Measurements from ENCODE around the gene ABCD2.
"Not testable (repeated sequence)": the region's sequence is repeated elsewhere in the genome, so short reads cannot be mapped to it uniquely, and the experiment has no call there.

ABCD2 gene

GRCh38 chr12:39619660-39620433, at the start of gene ABCD2:
ABCD2 (minus strand) TSS chr12:39619803; CDS start chr12:39619615, 188 bp downstream.
- DNase-seq: peak; percentile 47

- no peak for DNase-seq
Observed at GRCh38 chr12:39660101-39660500, 40.5 kb upstream of the ABCD2 start.

GRCh38 chr12:39647383-39647782, 27.8 kb upstream of the ABCD2 start:
- no peak for DNase-seq

DNA sequence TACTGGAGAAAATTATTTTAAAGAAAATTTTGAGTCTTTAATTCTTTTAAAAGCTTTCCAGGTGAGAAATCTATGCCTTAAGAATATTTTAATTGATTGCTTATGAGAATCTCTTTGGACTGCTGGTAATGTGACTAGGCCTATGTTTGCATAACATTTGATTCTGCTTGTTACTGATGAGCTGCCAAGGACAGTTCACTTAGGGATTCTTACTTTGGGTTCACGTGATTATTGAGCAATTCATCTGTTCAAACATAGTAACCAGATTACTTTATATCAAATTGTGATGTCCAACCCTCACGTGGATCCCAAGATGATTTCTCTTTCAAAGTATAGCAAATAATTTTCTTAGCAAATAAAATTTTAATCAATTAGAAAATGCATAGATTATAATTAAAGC, 27.4 kb upstream of the ABCD2 start:
- DNase-seq: no peak

GRCh38 chr12:39643052-39643451, 23.4 kb upstream of the ABCD2 start:
- DNase-seq: no peak

DNA sequence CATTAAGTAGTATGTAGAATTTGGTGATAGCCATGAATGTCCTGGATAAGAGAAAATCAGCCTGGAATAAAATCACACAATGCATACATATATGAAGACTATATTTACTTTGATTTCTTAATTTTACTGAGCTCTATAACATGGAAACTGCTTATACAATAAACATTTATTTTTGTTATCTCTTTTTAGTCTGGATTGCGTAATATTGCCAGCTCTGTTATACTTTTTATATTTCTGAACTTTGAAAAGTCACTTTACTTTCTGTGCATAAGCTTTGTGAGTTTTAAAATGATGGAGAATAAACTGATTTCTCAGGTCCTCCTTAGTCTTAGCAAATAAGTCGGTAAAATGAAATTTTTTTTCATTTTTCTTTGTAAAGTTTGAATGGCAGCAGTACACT, 19.2 kb upstream of the ABCD2 start:
- DNase-seq: no peak

- no peak for DNase-seq
Observed at GRCh38 chr12:39638178-39638577, 18.6 kb upstream of the ABCD2 start.

GRCh38 chr12:39632670-39633069, 13.1 kb upstream of the ABCD2 start:
- no peak for DNase-seq

GRCh38 chr12:39628836-39629235, 9.2 kb upstream of the ABCD2 start:
- DNase-seq: no peak

DNA sequence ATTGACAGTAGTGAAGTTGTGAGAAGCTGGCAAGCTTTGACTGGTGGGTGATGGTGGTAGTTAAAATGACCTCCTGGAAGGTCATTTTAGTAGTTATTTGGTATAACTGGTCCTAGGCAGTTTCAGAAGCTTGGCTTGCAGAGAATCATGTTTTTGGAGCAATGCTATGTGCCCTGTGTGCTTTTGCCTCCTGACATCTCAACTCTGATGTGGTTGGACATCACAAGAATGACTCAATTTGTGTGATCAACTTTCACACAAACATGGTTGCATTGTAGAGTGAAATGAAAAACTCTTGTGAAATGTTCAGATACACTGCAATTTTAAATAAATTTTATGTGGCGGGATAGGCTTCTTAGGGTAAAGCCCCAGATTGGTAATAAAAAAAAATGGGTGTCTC, 8.3 kb upstream of the ABCD2 start:
- DNase-seq: no peak

- no peak for DNase-seq
Observed at GRCh38 chr12:39626033-39626814, 6.6 kb upstream of the ABCD2 start.

DNA sequence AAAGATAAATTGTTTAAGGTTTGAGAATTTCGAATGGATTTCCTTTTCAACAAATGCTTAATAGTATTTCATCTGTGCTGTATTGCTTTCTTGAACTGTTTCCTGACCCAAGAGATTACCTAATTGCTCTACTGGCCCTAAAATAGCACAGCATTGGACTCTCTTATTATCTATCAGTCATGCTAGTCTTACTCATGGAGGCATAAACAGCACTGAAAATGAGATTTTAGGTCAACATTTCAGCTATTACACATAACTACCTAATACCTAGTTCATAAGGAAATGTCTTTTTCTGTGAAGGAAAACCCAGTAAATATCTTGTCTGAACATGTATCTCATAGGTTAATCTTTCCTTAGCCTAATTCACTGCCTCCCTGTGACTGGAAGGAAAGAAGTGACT, 4.3 kb upstream of the ABCD2 start:
- no peak for DNase-seq

- not testable (repeated sequence) for DNase-seq
Observed at GRCh38 chr12:39623160-39623559, 3.6 kb upstream of the ABCD2 start.

GRCh38 chr12:39622306-39622705, 2.7 kb upstream of the ABCD2 start:
- no peak for DNase-seq

DNA sequence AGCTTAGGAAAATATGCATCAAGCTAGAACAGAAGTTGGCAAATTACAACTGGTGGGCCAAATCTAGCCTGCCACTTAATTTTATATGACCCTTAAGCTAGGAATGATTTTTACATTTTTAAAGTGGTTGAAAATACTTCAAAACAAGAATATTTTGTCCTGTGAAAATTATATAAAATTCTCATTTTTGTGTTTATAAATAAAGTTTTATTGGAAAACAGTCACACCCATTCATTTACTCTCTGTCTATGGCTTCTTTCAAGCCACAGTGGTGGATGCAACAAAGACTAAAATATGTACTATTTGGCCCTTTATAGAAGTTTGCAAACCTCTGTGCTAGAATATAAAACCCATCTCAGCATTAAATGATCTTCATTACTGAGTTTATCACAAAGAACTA, 2.1 kb upstream of the ABCD2 start:
- DNase-seq: no peak

- DNase-seq: no peak
Observed at GRCh38 chr12:39620659-39621658, 1.4 kb upstream of the ABCD2 start.

DNA sequence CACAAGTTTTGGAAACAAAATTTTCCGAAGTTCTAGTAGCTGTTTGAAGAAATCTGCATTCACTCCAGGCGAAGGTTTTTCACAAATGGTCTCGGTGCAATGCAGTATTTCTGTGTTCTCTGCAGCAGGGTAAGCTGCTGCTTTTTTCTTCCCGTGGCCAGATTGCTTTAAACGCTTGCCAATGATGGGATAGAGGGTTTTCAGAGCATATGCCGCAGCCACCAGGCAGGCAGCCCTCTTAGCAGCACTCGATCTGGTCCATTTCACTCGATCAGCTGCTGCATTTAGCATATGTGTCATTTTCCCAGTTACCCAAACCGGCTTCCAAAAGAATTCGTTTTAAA, 315 bp downstream of the ABCD2 start:
- no peak for DNase-seq

DNA sequence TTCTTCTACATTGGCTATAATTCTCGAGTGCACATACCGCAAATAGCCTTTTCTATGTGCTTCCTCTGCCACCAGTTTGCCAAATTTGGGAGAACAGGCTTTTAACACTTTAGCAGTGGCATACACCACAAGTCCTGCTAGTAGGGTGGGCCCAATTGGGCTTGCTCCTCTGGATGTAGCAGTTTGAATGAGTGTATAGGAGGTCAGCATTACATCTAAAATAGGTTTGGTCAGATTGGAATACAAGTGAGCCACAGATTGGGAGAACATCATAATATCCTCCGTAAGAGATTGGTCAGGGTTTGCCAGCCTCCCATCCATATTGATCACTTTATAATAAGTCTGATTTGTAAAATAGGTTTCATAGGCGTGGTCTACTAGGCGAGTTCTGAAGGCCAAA, 902 bp downstream of the ABCD2 start:
- no peak for DNase-seq

GRCh38 chr12:39617887-39618286, 1.7 kb downstream of the ABCD2 start:
- DNase-seq: no peak

- DNase-seq: no peak
Observed at GRCh38 chr12:39616666-39617065, 2.9 kb downstream of the ABCD2 start.

GRCh38 chr12:39616251-39616650, 3.4 kb downstream of the ABCD2 start:
- no peak for DNase-seq

DNA sequence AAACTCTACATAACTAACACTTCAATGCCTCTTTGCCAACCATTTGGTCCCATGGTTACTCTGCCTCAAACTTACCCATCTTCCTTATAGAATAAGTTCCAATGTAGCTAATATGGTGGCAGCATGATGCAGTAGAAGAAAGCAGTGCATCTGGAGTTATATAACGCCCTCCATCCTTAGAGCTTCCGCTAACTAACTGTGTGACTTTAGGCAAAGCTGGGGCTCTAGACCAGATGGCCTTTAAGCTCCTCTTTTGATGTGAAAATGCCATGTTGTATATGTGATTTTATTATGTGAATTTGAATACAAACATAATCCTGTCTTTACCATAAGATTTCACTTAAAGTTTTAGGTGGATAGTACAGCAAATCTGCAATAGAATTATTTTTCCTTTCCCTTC, 6.1 kb downstream of the ABCD2 start:
- DNase-seq: no peak

DNA sequence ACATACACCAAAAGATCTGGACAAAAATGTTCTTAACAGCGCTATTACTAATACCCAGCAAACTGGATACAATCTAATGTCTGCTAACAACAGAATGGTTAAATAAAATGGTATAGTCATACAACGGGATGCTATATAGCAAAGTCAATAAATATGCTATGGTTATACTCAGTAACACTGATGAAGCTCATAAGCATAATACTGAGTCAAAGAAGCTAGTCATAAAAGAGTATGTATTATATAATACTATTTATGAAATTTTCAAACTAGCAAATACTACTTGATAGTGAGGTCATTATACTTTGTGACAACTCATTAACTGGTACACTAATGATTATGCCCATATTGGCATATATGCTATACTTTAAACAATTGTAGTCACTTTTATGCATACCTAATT, 7.4 kb downstream of the ABCD2 start:
- no peak for DNase-seq
